WTC11 (cell line): ENCODE data around the gene RFTN1. TPM values are rescaled to one million over a fixed set of nuclear protein-coding genes. Genes with fewer than 3 reads are reported as not detected.

Experiments
- ATAC-seq: fragments of 200-7000 bp; cut with Tn5 transposase; 2 replicates; pipeline ENCODE4 v1.10.0; 2021; ENCODE audit warnings: mild to moderate bottlenecking, moderate library complexity
- CTCF ChIA-PET: fragments of 300-600 bp; sonication (Branson Sonifier 250); formaldehyde crosslinking; loops from one replicate; lab custom pipeline; 2021; ENCODE audit warnings: antibody characterized with exemption; lab: Charles Lee
- POLR2A ChIA-PET: fragments of 350-600 bp; sonication (Branson Sonifier 250); formaldehyde crosslinking; loops from one replicate; lab custom pipeline; 2021; ENCODE audit warnings: antibody characterized with exemption; lab: Charles Lee
- DNase-seq: peaks from one replicate; pipeline ENCODE4 v3.0.0; 2021; ENCODE audit warnings: low spot score
- H3K27ac Mint-ChIP-seq: 2 replicates; pipeline ENCODE4 v1.8.0; 2021; ENCODE audit warnings: mixed read lengths
- H3K27me3 Mint-ChIP-seq: 2 replicates; pipeline ENCODE4 v1.8.0; 2021; ENCODE audit warnings: low read depth, mild to moderate bottlenecking, moderate library complexity, mixed read lengths
- H3K36me3 Mint-ChIP-seq: 2 replicates; pipeline ENCODE4 v1.8.0; 2021; ENCODE audit warnings: mixed read lengths
- H3K4me1 Mint-ChIP-seq: 2 replicates; pipeline ENCODE4 v1.8.0; 2022; ENCODE audit warnings: mixed read lengths
- H3K4me3 Mint-ChIP-seq: 2 replicates; pipeline ENCODE4 v1.8.0; 2021; ENCODE audit warnings: mild to moderate bottlenecking, moderate library complexity, mixed read lengths
- H3K9me3 Mint-ChIP-seq: 2 replicates; pipeline ENCODE4 v1.8.0; 2021; ENCODE audit warnings: mixed read lengths
- ATF1 ChIP-seq: sonication (generic); formaldehyde crosslinking; IDR thresholded peaks from 2 replicates; pipeline ENCODE4 v1.8.1; 2023; ENCODE audit warnings: mild to moderate bottlenecking, moderate library complexity, missing genetic modification reagents
- CBFB ChIP-seq: sonication (generic); formaldehyde crosslinking; IDR thresholded peaks from 2 replicates; pipeline ENCODE4 v1.8.1; 2022; ENCODE audit warnings: mild to moderate bottlenecking, low read depth, missing genetic modification reagents
- HMGA2 ChIP-seq: fragments of 250-450 bp; sonication (Bioruptor Pico); IDR thresholded peaks from 2 replicates; pipeline ENCODE4 v1.4.0; 2021; ENCODE audit warnings: mild to moderate bottlenecking, moderate library complexity
- NFE2L1 ChIP-seq: sonication (generic); formaldehyde crosslinking; IDR thresholded peaks from 2 replicates; pipeline ENCODE4 v1.8.1; 2023; ENCODE audit warnings: missing genetic modification reagents
- TEAD4 ChIP-seq: sonication (generic); formaldehyde crosslinking; IDR thresholded peaks from 2 replicates; pipeline ENCODE4 v1.8.0; 2022; ENCODE audit warnings: mild to moderate bottlenecking, missing genetic modification reagents
- ZNF396 ChIP-seq: fragments of 250-450 bp; sonication (Bioruptor Pico); IDR thresholded peaks from 2 replicates; pipeline ENCODE4 v1.8.0; 2021; ENCODE audit warnings: mild to moderate bottlenecking, moderate library complexity, borderline replicate concordance
- total RNA-seq: library from RNA; stranded (reverse); gene quantifications from 3 replicates; pipeline ENCODE4 v1.2.3, GENCODE V29; 2021
- TF ChIP-seq, protein P1 (sequence below): sonication (generic); formaldehyde crosslinking; IDR thresholded peaks from 2 replicates; pipeline ENCODE4 v1.8.1; 2023; ENCODE audit warnings: mild to moderate bottlenecking, missing genetic modification reagents, moderate library complexity
- TF ChIP-seq, protein P2 (sequence below): sonication (generic); formaldehyde crosslinking; IDR thresholded peaks from 2 replicates; pipeline ENCODE4 v1.8.0; 2022; ENCODE audit warnings: mild to moderate bottlenecking, missing genetic modification reagents
- TF ChIP-seq, protein P3 (sequence below): sonication (generic); formaldehyde crosslinking; IDR thresholded peaks from 2 replicates; pipeline ENCODE4 v1.8.1; 2023; ENCODE audit warnings: mild to moderate bottlenecking, missing genetic modification reagents, borderline replicate concordance
- TF ChIP-seq, protein P4 (sequence below): fragments of 250-450 bp; sonication (Bioruptor Pico); IDR thresholded peaks from 2 replicates; pipeline ENCODE4 v1.9.0; 2021; ENCODE audit warnings: mild to moderate bottlenecking
- TF ChIP-seq, protein P5 (sequence below): sonication (generic); formaldehyde crosslinking; IDR thresholded peaks from 2 replicates; pipeline ENCODE4 v1.8.0; 2022; ENCODE audit warnings: mild to moderate bottlenecking, missing genetic modification reagents
- TF ChIP-seq, protein P6 (sequence below): sonication (generic); formaldehyde crosslinking; IDR thresholded peaks from 2 replicates; pipeline ENCODE4 v1.8.1; 2022; ENCODE audit warnings: low read depth, missing genetic modification reagents, borderline replicate concordance

Gene RFTN1
- total RNA-seq, 1 experiment from 2014 or later: 3.8 TPM

DNA sequence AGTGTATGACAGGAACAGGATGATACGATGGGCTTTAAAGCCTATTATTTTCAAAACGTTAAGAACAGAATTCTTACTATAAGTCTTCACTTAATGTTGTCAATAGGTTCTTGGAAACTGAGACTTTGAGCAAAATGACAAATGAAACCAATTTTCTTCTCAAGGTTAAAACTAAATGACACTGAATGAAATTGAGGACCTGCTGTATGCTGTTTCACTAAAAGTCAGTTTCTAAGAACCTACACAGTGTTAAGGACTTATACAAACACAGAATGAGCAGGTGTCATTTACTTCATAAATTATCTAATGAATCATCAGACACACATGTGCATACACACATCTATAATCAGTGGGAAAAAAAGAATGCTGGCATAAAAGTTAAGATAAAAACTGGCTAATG, 106.9 kb downstream of the RFTN1 start:
- TF ChIP-seq, protein P1, sequence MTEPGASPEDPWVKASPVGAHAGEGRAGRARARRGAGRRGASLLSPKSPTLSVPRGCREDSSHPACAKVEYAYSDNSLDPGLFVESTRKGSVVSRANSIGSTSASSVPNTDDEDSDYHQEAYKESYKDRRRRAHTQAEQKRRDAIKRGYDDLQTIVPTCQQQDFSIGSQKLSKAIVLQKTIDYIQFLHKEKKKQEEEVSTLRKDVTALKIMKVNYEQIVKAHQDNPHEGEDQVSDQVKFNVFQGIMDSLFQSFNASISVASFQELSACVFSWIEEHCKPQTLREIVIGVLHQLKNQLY: no peak
- no peak for TF ChIP-seq NFE2L1
- TF ChIP-seq, protein P2, sequence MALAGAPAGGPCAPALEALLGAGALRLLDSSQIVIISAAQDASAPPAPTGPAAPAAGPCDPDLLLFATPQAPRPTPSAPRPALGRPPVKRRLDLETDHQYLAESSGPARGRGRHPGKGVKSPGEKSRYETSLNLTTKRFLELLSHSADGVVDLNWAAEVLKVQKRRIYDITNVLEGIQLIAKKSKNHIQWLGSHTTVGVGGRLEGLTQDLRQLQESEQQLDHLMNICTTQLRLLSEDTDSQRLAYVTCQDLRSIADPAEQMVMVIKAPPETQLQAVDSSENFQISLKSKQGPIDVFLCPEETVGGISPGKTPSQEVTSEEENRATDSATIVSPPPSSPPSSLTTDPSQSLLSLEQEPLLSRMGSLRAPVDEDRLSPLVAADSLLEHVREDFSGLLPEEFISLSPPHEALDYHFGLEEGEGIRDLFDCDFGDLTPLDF (CRISPR knock-in tag): no peak
- TF ChIP-seq CBFB (CRISPR knock-in tag): no peak
- TF ChIP-seq ZNF396 (CRISPR knock-in tag): no peak
- ChIA-PET CTCF (interaction anchor here (0.6 to 1.5 kb wide), 3 partner anchors 82 to 116 kb away, joined by 3 to 5 read pairs (median 4); no protein-coding TSS in a partner anchor), POLR2A (no interaction called here)
- ATAC-seq (no peak), DNase-seq (no peak)
- H3K27ac Mint-ChIP-seq: no peak overlapping the region
- peaks cover 7% of the 10 kb centered on the region for H3K27me3 Mint-ChIP-seq
- H3K36me3 Mint-ChIP-seq: no peaks in the 10 kb centered on the region
- H3K4me1 Mint-ChIP-seq: peaks cover 9% of the 10 kb centered on the region
- no peak overlapping the region for H3K4me3 Mint-ChIP-seq
- H3K9me3 Mint-ChIP-seq: peaks cover 8% of the 10 kb centered on the region

DNA sequence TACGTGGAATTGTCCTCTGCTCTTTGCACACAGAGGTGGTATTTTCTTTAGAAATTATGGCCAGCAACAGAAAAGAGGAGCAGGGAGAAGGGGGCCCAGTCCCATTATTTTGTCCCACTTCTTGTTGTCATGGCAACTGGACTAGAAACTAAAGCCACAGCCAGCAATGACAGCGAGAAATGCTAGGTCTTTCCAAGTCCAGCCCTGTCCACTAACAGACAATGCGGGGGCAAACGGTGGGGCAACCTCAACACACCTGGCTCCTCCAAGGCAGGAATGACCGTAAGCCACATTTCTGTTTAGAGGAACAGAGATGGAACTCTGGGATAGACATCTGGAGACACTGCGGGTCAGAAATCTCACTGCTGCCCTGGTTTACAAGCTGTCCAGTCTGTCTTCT, 107.3 kb downstream of the RFTN1 start:
- Mint-ChIP-seq H3K4me3 (no peak overlapping the region), H3K4me1 (peaks cover 9% of the 10 kb centered on the region), H3K27ac (no peak overlapping the region), H3K27me3 (peaks cover 7% of the 10 kb centered on the region), H3K9me3 (peaks cover 8% of the 10 kb centered on the region), H3K36me3 (no peaks in the 10 kb centered on the region)
- CTCF ChIA-PET: no interaction called here
- POLR2A ChIA-PET: no interaction called here
- no peak for DNase-seq
- TF ChIP-seq, protein P3, sequence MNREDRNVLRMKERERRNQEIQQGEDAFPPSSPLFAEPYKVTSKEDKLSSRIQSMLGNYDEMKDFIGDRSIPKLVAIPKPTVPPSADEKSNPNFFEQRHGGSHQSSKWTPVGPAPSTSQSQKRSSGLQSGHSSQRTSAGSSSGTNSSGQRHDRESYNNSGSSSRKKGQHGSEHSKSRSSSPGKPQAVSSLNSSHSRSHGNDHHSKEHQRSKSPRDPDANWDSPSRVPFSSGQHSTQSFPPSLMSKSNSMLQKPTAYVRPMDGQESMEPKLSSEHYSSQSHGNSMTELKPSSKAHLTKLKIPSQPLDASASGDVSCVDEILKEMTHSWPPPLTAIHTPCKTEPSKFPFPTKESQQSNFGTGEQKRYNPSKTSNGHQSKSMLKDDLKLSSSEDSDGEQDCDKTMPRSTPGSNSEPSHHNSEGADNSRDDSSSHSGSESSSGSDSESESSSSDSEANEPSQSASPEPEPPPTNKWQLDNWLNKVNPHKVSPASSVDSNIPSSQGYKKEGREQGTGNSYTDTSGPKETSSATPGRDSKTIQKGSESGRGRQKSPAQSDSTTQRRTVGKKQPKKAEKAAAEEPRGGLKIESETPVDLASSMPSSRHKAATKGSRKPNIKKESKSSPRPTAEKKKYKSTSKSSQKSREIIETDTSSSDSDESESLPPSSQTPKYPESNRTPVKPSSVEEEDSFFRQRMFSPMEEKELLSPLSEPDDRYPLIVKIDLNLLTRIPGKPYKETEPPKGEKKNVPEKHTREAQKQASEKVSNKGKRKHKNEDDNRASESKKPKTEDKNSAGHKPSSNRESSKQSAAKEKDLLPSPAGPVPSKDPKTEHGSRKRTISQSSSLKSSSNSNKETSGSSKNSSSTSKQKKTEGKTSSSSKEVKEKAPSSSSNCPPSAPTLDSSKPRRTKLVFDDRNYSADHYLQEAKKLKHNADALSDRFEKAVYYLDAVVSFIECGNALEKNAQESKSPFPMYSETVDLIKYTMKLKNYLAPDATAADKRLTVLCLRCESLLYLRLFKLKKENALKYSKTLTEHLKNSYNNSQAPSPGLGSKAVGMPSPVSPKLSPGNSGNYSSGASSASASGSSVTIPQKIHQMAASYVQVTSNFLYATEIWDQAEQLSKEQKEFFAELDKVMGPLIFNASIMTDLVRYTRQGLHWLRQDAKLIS (CRISPR knock-in tag): no peak
- TF ChIP-seq, protein P4, sequence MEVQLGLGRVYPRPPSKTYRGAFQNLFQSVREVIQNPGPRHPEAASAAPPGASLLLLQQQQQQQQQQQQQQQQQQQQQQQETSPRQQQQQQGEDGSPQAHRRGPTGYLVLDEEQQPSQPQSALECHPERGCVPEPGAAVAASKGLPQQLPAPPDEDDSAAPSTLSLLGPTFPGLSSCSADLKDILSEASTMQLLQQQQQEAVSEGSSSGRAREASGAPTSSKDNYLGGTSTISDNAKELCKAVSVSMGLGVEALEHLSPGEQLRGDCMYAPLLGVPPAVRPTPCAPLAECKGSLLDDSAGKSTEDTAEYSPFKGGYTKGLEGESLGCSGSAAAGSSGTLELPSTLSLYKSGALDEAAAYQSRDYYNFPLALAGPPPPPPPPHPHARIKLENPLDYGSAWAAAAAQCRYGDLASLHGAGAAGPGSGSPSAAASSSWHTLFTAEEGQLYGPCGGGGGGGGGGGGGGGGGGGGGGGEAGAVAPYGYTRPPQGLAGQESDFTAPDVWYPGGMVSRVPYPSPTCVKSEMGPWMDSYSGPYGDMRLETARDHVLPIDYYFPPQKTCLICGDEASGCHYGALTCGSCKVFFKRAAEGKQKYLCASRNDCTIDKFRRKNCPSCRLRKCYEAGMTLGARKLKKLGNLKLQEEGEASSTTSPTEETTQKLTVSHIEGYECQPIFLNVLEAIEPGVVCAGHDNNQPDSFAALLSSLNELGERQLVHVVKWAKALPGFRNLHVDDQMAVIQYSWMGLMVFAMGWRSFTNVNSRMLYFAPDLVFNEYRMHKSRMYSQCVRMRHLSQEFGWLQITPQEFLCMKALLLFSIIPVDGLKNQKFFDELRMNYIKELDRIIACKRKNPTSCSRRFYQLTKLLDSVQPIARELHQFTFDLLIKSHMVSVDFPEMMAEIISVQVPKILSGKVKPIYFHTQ: no peak
- TF ChIP-seq, protein P5, sequence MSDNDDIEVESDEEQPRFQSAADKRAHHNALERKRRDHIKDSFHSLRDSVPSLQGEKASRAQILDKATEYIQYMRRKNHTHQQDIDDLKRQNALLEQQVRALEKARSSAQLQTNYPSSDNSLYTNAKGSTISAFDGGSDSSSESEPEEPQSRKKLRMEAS (CRISPR knock-in tag): no peak
- no peak for TF ChIP-seq NFE2L1
- ATAC-seq: no peak

DNA sequence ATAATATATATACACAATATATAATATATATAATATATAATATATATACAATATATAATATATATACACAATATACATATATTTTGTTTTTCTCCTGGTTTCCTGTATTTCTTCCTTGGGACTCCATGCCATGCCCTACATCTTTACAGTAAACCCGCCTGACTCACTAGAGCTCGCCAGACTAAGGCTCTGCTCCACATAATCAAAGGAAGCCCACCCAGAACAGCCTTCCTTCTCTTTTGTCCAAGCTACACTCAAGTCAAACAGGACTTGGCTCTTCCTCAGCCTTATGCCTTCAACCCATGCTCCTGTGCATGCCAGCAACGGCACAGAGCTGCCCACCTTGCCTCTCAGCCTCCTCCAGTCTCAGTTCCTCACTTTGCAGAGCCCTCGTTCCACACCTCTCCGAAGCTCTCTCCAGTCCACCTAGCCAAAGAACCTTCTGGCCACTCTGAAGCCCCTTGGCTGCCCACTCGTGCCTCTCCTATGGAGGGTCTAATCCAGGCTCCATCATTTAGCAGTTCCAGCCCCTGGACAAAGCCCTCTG, 109.1 kb downstream of the RFTN1 start:
- CTCF ChIA-PET: interaction anchor here (1.7 kb wide), 1 partner anchor 38 kb away, joined by 4 read pairs; no protein-coding TSS in a partner anchor
- DNase-seq: no peak

More for the DNA sequence above, 109.1 kb downstream of the RFTN1 start:
- Mint-ChIP-seq H3K4me3 (no peak overlapping the region), H3K9me3 (peaks cover 8% of the 10 kb centered on the region), H3K36me3 (no peaks in the 10 kb centered on the region), H3K4me1 (peaks cover 19% of the 10 kb centered on the region), H3K27me3 (peaks cover 7% of the 10 kb centered on the region), H3K27ac (no peak overlapping the region)
- POLR2A ChIA-PET: no interaction called here
- peak; percentile 32; the same call in 1 of the 2 replicates for TF ChIP-seq HMGA2 (CRISPR knock-in tag)
- TF ChIP-seq TEAD4: no peak
- TF ChIP-seq, protein P6, sequence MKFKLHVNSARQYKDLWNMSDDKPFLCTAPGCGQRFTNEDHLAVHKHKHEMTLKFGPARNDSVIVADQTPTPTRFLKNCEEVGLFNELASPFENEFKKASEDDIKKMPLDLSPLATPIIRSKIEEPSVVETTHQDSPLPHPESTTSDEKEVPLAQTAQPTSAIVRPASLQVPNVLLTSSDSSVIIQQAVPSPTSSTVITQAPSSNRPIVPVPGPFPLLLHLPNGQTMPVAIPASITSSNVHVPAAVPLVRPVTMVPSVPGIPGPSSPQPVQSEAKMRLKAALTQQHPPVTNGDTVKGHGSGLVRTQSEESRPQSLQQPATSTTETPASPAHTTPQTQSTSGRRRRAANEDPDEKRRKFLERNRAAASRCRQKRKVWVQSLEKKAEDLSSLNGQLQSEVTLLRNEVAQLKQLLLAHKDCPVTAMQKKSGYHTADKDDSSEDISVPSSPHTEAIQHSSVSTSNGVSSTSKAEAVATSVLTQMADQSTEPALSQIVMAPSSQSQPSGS (CRISPR knock-in tag): no peak
- TF ChIP-seq ATF1 (CRISPR knock-in tag): no peak
- ATAC-seq: no peak
